GM21447 (cell line): ENCODE results near the gene CPS1.
A peak's percentile ranks its signal among the peaks of the same experiment; 100 is the strongest.

Experiments
- ATAC-seq: cut with Tn5 transposase; IDR thresholded peaks from one replicate; pipeline ENCODE4 v1.9.1; 2021; ENCODE audit not compliant: unreplicated experiment

CPS1 gene

DNA sequence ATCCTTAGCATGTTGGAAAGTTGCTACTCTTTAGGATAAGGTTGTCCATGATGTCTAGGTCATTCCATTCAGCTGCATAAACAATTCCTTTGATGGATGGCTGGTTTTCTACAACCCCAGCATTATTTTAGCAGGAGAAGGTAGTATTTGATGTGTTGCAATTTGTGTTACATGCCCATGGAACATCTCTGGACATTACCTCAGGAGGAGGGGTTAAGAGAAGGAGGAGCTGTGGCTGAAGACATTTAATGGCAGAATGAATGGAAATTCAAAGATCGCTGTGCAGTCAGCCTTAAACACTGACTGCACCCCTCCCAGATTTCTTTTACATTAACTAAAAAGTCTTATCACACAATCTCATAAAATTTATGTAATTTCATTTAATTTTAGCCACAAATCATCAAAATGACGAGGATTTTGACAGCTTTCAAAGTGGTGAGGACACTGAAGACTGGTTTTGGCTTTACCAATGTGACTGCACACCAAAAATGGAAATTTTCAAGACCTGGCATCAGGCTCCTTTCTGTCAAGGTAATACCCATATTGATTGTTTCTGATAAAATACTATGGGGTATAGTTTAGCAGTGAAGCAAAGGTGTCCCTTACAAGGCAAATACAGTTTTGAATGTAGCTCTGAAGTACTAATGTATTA is at the start of gene CPS1:
Gene CPS1 (plus strand): TSS at position 271 of the 652 bp plus-strand sequence. CDS start 135 bp downstream, at position 406.
- no peak for ATAC-seq

DNA sequence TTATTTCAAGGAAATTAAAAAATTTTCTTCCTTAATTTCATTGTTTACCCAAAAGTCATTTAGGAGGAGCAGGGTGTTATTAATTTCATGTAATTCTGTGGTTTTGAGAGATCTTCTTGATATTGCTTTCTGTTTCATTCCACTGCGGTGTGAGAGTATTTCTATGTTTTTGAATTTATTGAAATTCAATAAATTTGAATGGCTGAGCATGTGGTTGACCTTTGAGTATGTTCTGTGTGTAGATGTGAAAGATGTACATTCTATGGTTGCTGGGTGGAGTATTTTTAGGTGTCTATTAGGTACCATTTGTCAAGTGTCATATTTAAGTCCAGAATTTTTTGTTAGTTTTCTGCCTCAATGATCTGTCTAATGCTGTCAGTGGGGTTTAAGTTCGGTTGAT is 40.5 kb upstream of the CPS1 start:
- no peak for ATAC-seq

GRCh38 chr2:210517264-210517663 is 39.1 kb upstream of the CPS1 start:
- ATAC-seq: no peak

DNA sequence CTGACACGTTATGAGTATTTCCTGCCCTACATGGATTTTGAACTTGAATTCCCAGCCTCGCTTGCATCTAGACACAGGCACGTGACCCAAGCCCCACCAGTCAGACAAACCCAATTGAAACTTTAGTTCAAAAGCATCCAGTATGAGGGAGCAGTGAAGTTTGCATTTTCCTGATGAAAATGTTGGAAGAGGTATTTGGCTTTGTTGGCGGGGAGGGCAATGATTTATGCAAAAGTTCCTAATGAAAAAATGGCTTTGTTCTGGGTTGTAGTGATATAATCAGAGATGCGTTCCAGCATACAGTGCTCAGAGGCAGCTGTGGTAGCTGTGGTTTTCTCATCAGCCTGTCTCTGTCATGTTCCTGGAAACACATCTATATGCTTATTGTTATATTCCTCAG is 36.8 kb upstream of the CPS1 start:
- ATAC-seq: no peak

DNA sequence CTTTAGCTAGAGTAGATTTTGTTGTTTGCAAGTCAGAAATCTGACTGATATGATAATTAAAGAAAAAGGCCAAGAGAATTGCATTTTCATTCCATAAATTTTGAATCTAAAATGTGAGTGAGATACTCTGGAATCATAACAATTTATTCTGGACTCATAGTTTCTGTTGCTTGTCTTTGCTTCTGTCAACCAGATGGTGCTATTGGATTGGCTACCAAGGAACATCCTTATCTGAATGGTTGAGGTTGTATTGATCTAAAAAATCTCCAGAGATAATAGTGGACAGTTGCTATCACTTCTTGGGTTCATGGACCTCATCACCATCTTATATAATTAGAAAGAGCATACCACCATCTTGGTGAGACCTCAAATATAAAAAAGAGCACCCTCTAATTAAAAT is 34.0 kb upstream of the CPS1 start:
- no peak for ATAC-seq

GRCh38 chr2:210523650-210524289 is 32.6 kb upstream of the CPS1 start:
- no peak for ATAC-seq

DNA sequence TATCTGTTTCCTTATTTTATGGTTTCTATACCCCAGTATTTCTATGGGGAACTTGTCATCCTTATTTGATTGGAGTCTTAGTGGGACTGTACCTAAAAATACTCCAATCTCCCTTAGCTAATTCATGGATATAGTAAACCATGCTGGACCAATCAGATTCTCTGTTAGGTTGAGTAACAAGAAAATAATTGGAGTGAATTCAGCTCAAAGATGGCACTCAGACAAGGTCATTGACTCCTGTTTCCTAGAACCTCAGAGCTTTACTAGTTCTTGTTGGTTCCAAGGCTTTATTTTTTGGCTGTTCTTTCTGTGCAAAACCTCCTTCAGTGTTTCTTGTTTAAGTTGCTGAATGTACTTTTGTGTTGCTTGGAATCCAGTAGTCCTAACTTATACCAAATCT is 31.9 kb upstream of the CPS1 start:
- no peak for ATAC-seq

- peak; percentile 54 for ATAC-seq
These were observed 29.1 kb upstream of the CPS1 start for GRCh38 chr2:210527286-210527685.

- no peak for ATAC-seq
These were observed 27.7 kb upstream of the CPS1 start for GRCh38 chr2:210528716-210529115.

DNA sequence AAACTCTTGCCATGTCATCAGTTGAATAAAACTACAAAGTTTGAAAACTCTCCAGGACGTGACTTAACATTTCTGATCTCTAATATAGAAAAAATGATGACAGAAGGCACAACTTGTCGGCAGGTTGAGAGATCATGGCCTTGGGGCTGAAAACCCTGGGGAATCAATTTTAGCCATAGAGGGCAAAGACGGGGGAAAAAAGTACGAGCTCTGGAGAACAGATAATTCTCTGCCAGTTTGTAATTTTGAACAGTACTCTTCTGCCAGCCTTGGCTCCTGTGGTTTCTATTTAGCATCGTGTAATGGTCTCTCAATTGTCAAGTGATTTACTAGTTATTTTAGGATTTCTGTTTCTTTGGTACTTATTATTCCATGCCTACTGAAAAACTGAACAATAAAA is 25.3 kb upstream of the CPS1 start:
- no peak for ATAC-seq

DNA sequence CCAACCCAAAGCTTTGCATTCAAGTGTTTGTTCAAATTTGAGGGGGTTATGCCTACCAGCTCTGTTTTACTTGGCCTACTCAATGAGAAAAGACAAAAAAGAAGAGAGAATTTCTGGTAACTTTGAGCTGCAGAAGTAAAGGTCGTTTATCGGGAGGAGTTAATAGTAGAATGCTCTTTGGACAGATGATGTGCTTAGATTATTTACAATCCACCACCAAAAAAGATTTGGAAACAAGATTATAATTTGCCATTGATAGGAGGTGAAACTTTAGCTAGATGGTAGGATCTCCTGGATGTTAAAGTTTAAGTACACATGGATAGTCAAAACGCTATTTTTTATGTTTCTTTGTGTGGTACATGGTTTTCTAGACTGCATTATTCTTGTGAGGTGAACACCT is 24.9 kb upstream of the CPS1 start:
- ATAC-seq: no peak

GRCh38 chr2:210533389-210533788 is 23.0 kb upstream of the CPS1 start:
- ATAC-seq: no peak

GRCh38 chr2:210534879-210535278 is 21.5 kb upstream of the CPS1 start:
- no peak for ATAC-seq

- ATAC-seq: peak; percentile 77
These were observed 19.3 kb upstream of the CPS1 start for GRCh38 chr2:210536973-210537650.

DNA sequence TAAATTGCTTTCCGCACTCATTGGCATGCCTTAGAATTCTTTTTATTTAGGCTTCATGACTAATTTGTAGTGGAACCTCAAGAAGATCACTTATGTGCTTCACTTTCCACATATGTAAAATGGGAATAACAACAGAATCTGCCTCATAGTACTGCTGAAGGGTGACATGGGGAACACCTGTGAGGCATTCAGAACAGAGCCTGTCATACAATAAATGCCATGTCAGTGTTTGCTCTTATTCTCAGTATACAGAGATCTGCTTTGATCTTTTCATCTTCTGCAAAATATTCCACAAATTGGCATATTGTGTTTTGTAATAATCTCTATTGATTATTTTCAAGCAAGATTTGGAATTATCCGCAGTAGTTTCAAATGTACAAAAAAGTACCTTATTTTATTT is 17.4 kb upstream of the CPS1 start:
- no peak for ATAC-seq

DNA sequence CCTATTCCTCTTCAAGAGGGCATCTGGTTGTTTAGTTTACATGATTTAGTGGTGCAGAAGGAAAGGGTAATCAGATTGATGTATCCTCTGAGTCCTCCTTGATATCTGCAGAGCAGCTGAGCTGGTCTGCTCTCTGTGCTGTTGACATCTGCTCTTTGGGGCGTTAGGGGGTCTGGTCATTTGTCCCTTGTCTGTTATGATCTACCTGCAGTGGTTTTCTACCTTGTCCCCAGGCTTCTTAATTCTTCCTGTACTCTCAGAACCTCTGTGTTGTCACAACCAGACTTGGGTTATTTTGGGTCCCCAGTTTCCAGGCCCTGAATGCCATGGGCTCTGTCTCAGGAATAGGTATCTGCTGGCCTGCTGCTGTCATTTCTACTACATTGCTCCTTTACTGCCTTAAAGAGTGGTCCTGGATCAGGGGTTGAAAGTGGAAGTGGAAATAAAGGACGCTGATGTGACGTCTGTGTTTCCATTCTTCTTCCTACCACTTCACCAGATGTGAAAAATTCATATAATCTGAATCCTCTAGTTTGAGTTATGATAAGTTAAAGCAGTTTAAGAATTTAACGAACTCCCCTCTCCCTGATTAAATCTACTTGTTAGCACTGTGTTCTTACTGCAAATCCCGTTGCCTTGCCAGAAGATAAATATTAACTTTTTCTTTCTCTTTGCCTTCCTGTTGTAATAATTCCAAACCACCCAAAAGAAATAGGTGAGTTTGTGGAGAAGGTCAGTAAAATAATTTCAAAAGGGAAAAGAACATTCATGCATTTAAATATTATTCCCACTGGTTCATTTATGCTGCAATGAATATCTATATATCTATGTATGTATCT is 16.6 kb upstream of the CPS1 start:
- no peak for ATAC-seq

DNA sequence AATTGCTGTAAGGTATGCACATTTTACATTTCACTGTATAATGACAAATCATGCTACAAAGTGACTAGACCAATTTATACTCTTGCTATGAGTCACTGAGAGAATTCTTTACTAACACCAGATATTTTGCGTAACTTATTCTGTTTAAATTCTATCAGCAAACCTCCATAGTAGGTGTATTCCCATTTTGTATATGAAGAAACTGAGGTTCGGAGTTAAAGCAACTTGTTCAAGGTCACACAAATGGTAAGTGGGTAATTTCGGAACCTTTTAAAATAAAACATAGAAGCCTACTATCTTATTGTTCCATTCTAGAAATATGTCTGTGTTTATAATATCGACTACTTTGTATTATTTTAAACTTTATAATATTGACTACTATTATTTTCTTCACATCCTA is 15.9 kb upstream of the CPS1 start:
- no peak for ATAC-seq

- no peak for ATAC-seq
These were observed 15.5 kb upstream of the CPS1 start for GRCh38 chr2:210540900-210541289.

DNA sequence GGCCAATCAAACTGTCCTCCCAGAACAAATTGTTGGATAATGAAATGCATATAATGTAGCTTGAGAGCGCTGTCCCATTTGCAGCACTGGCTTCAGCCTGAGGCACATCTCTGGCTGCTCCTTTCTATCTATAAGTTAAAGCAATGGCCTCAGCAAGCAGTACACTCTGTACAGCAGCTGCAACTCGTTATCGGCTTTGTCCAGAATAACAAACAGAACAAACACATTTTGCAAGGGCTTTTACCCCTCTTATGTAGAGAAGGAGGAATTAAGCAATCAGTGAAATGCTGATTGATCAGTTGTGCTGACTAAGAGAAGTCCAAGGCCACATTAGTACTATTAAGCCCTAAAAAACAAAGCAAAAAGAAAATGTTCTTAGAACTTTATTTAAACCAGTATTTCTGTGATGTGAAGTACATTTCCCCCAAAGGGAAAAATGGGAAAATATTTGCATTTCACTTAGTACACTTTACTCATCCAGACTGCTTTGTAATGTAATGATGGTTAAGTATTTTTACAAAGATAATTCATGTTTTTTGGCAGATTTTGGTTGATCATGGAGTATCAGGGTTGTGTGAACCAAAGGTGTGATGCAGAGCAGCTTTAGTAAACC is 15.0 kb upstream of the CPS1 start:
- ATAC-seq: no peak

DNA sequence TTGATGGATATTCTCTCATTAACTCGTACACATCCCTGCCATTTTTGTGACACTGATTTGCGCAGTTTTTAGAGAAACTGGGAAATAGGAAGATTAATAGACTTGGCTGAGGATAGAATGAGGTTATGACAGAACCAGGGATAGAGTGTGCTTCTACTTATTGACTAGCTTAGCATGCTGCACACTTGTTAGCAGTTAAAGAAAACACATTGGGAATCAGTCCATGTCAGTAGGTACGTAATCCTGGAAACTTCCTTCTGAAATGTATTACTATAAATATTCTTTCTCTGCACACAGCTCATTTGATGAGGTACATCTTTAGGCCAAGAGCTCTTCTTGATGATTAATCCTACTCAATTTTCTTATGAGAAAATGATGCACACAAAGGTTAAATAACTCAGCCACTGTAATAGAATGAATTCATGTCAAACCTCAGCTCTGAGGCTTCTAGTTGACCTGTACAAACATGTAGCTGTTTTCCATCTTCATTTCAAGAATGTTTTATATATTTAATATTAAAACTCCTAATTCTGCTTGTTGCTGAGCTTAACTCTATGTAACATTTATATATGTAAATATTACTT is 12.3 kb upstream of the CPS1 start:
- ATAC-seq: no peak

GRCh38 chr2:210544831-210545230 is 11.6 kb upstream of the CPS1 start:
- no peak for ATAC-seq
